MV-4-11 (cell line): Measurements from ENCODE around the gene MYL10.
A peak's percentile ranks its signal among the peaks of the same experiment; 100 is the strongest.

Experiments used
- DNase-seq: peaks from one replicate; lab custom pipeline; 2025; lab: John Stamatoyannopoulos, UW

Gene MYL10

GRCh38 chr7:101629171-101629570, at the start of gene MYL10:
Gene MYL10 (minus strand): TSS chr7:101629296. CDS start chr7:101629118, 178 bp downstream.
- DNase-seq = no peak

GRCh38 chr7:101678658-101679057, 49.6 kb upstream of the MYL10 start:
- DNase-seq = no peak

- DNase-seq = peak; percentile 68
Measured at GRCh38 chr7:101677797-101678479, 48.8 kb upstream of the MYL10 start.

- no peak for DNase-seq
Measured at GRCh38 chr7:101677391-101677790, 48.3 kb upstream of the MYL10 start.

GRCh38 chr7:101676956-101677355, 47.9 kb upstream of the MYL10 start:
- DNase-seq = peak; percentile 23

- no peak for DNase-seq
Measured at GRCh38 chr7:101676062-101676598, 47.0 kb upstream of the MYL10 start.

- no peak for DNase-seq
Measured at GRCh38 chr7:101674439-101674838, 45.3 kb upstream of the MYL10 start.

GRCh38 chr7:101673951-101674350, 44.9 kb upstream of the MYL10 start:
- no peak for DNase-seq

GRCh38 chr7:101673315-101673714, 44.2 kb upstream of the MYL10 start:
- DNase-seq = no peak

- no peak for DNase-seq
Measured at GRCh38 chr7:101671371-101672356, 42.6 kb upstream of the MYL10 start.

GRCh38 chr7:101669307-101669706, 40.2 kb upstream of the MYL10 start:
- no peak for DNase-seq

GRCh38 chr7:101668726-101669125, 39.6 kb upstream of the MYL10 start:
- no peak for DNase-seq

- no peak for DNase-seq
Measured at GRCh38 chr7:101667920-101668319, 38.8 kb upstream of the MYL10 start.

- DNase-seq = no peak
Measured at GRCh38 chr7:101667399-101667798, 38.3 kb upstream of the MYL10 start.

- no peak for DNase-seq
Measured at GRCh38 chr7:101666741-101667140, 37.6 kb upstream of the MYL10 start.

GRCh38 chr7:101666293-101666692, 37.2 kb upstream of the MYL10 start:
- no peak for DNase-seq

GRCh38 chr7:101664893-101665471, 35.9 kb upstream of the MYL10 start:
- no peak for DNase-seq

- no peak for DNase-seq
Measured at GRCh38 chr7:101664436-101664835, 35.3 kb upstream of the MYL10 start.

GRCh38 chr7:101663747-101664146, 34.7 kb upstream of the MYL10 start:
- DNase-seq = no peak

- no peak for DNase-seq
Measured at GRCh38 chr7:101662447-101662998, 33.4 kb upstream of the MYL10 start.

GRCh38 chr7:101659706-101660105, 30.6 kb upstream of the MYL10 start:
- no peak for DNase-seq

- DNase-seq = no peak
Measured at GRCh38 chr7:101657171-101657570, 28.1 kb upstream of the MYL10 start.
